SU-DHL-6 (cell line): Measurements from ENCODE around the gene ID1.

Experiments used
- H2AFZ ChIP-seq: fragments of 200-600 bp; sonication (generic); 2 replicates; pipeline ENCODE4 v1.6.1; 2014; ENCODE audit warnings: low read depth, mild to moderate bottlenecking, moderate library complexity, mixed read lengths, antibody characterized with exemption, low read length; ENCODE audit not compliant: severe bottlenecking
- H3F3A ChIP-seq: fragments of 200-600 bp; shearing (Covaris generic); 2 replicates; pipeline ENCODE4 v1.6.0; 2016; ENCODE audit warnings: antibody characterized with exemption, mild to moderate bottlenecking; ENCODE audit not compliant: insufficient read depth
- H3K27ac ChIP-seq: fragments of 200-600 bp; sonication (generic); 2 replicates; pipeline ENCODE4 v1.5.1; 2016; ENCODE audit warnings: low read depth, mild to moderate bottlenecking, low read length, moderate library complexity, mixed read lengths
- H3K27me3 ChIP-seq: fragments of 200-600 bp; sonication (generic), shearing (Covaris generic); 2 replicates; pipeline ENCODE4 v1.6.0; 2014; ENCODE audit warnings: mild to moderate bottlenecking, low read length
- H3K36me3 ChIP-seq: fragments of 200-600 bp; sonication (generic); 2 replicates; pipeline ENCODE4 v1.6.1; 2014; ENCODE audit warnings: mild to moderate bottlenecking, low read length, mixed read lengths
- H3K4me2 ChIP-seq: fragments of 300-600, 200-600 bp; shearing (Covaris generic), sonication (generic); 2 replicates; pipeline ENCODE4 v1.6.0; 2014; ENCODE audit warnings: low read length, low read depth, mild to moderate bottlenecking; ENCODE audit not compliant: poor library complexity, severe bottlenecking
- H3K4me3 ChIP-seq: fragments of 200-600 bp; sonication (generic); 2 replicates; pipeline ENCODE4 v1.5.1; 2014; ENCODE audit warnings: antibody characterized with exemption, low read length, mild to moderate bottlenecking, mixed read lengths; ENCODE audit not compliant: insufficient read depth, poor library complexity, severe bottlenecking
- H3K79me2 ChIP-seq: fragments of 200-600 bp; sonication (generic); 2 replicates; pipeline ENCODE4 v1.6.1; 2014; ENCODE audit warnings: mild to moderate bottlenecking, low read length, moderate library complexity; ENCODE audit not compliant: insufficient read depth
- H3K9ac ChIP-seq: fragments of 200-600 bp; sonication (generic); 2 replicates; pipeline ENCODE4 v1.7.0; 2014; ENCODE audit warnings: mild to moderate bottlenecking, low read length
- H3K9me2 ChIP-seq: fragments of 200-600 bp; sonication (generic); replicated peaks from 2 replicates; pipeline ENCODE4 v1.6.1; 2014; ENCODE audit warnings: low read length; ENCODE audit not compliant: insufficient read depth
- H3K9me3 ChIP-seq: fragments of 200-600 bp; sonication (generic); 2 replicates; pipeline ENCODE4 v1.6.1; 2014; ENCODE audit warnings: low read length, mixed read lengths; ENCODE audit not compliant: insufficient read depth
- H4K20me1 ChIP-seq: fragments of 200-600 bp; sonication (generic); 2 replicates; pipeline ENCODE4 v1.6.1; 2014; ENCODE audit warnings: low read depth, mild to moderate bottlenecking, antibody characterized with exemption, low read length, moderate library complexity, mixed read lengths
- CTCF ChIP-seq: fragments of 200-600 bp; sonication (generic); IDR thresholded peaks from one replicate; pipeline ENCODE4 v1.5.1; 2017; ENCODE audit warnings: antibody characterized with exemption, mild to moderate bottlenecking, low read length, moderate library complexity; ENCODE audit not compliant: insufficient read depth, poor library complexity, severe bottlenecking
- EZH2phosphoT487 ChIP-seq: fragments of 200-600 bp; sonication (generic), shearing (Covaris generic); conservative IDR thresholded peaks from 2 replicates; pipeline ENCODE4 v1.6.1; 2018; ENCODE audit warnings: mild to moderate bottlenecking, antibody characterized with exemption, low read length, moderate library complexity, mixed read lengths

The ID1 gene

GRCh38 chr20:31576751-31577150, 28.3 kb upstream of the ID1 start:
- TF ChIP-seq EZH2phosphoT487, result no peak
- TF ChIP-seq CTCF, result no peak

GRCh38 chr20:31577194-31577593, 27.9 kb upstream of the ID1 start:
- H3K4me3 ChIP-seq, result no peak overlapping the region
- H3K9me3 ChIP-seq, result no peaks in the 10 kb centered on the region
- no peaks in the 10 kb centered on the region for H3K79me2 ChIP-seq
- no peak overlapping the region for H3K9ac ChIP-seq
- H4K20me1 ChIP-seq, result no peaks in the 10 kb centered on the region
- peaks cover 10% of the 10 kb centered on the region for H3F3A ChIP-seq
- no peak overlapping the region for H3K4me2 ChIP-seq
- no peak overlapping the region for H2AFZ ChIP-seq
- no peaks in the 10 kb centered on the region for H3K36me3 ChIP-seq
- no peak overlapping the region for H3K27ac ChIP-seq
- TF ChIP-seq CTCF, result no peak
- TF ChIP-seq EZH2phosphoT487, result no peak
- no peaks in the 10 kb centered on the region for H3K27me3 ChIP-seq
- H3K9me2 ChIP-seq, result no peaks in the 10 kb centered on the region

More at GRCh38 chr20:31576751-31577150, 28.3 kb upstream of the ID1 start:
- Histone ChIP-seq H3K9me3 (no peaks in the 10 kb centered on the region), H3K27ac (no peak overlapping the region), H3K27me3 (no peaks in the 10 kb centered on the region), H3K4me2 (no peak overlapping the region), H3K9me2 (no peaks in the 10 kb centered on the region), H3K79me2 (no peaks in the 10 kb centered on the region), H3K36me3 (no peaks in the 10 kb centered on the region), H3K9ac (no peak overlapping the region), H3K4me3 (no peak overlapping the region), H4K20me1 (no peaks in the 10 kb centered on the region), H2AFZ (no peak overlapping the region), H3F3A (peaks cover 12% of the 10 kb centered on the region)

- no peak overlapping the region for H3K27ac ChIP-seq
- H3K4me2 ChIP-seq, result no peak overlapping the region
- peaks cover 7% of the 10 kb centered on the region for H3F3A ChIP-seq
- H3K36me3 ChIP-seq, result no peaks in the 10 kb centered on the region
- no peaks in the 10 kb centered on the region for H3K9me3 ChIP-seq
- no peaks in the 10 kb centered on the region for H3K27me3 ChIP-seq
- TF ChIP-seq CTCF (no peak), EZH2phosphoT487 (no peak)
- no peaks in the 10 kb centered on the region for H4K20me1 ChIP-seq
- H3K9ac ChIP-seq, result no peak overlapping the region
- H3K79me2 ChIP-seq, result no peaks in the 10 kb centered on the region
- no peak overlapping the region for H2AFZ ChIP-seq
- H3K4me3 ChIP-seq, result no peak overlapping the region
- no peaks in the 10 kb centered on the region for H3K9me2 ChIP-seq
Observed at GRCh38 chr20:31578448-31579138, 26.5 kb upstream of the ID1 start.
